Activated naive CD8-positive, alpha-beta T cell treated with anti-CD3 and anti-CD28 coated beads, Interleukin-2, amount 10 ng/mL, durations not matched to agents 7 days and 5 days (primary cell): ENCODE measurements around the gene SHROOM3. TPM values are rescaled to one million over a fixed set of nuclear protein-coding genes. Genes with fewer than 3 reads are reported as not detected.

Experiments
- ATAC-seq: fragments of 150-1000 bp; cut with Tn5 transposase; one replicate; pipeline ENCODE4 v1.10.0; 2021; ENCODE audit warnings: low read depth, moderate library complexity
- POLR2A ChIA-PET: fragments of 350-600 bp; sonication (Branson Sonifier 250); formaldehyde crosslinking; loops from one replicate; lab custom pipeline; 2021; ENCODE audit warnings: antibody characterized with exemption; lab: Charles Lee
- DNase-seq: peaks from one replicate; pipeline ENCODE4 v3.0.0; 2021
- H3K27ac Mint-ChIP-seq: one replicate; pipeline ENCODE4 v1.8.0; 2022; ENCODE audit warnings: mild to moderate bottlenecking, mixed read lengths
- H3K27me3 Mint-ChIP-seq: one replicate; pipeline ENCODE4 v1.8.0; 2022; ENCODE audit warnings: mild to moderate bottlenecking, moderate library complexity, mixed read lengths
- H3K36me3 Mint-ChIP-seq: one replicate; pipeline ENCODE4 v1.8.0; 2021; ENCODE audit warnings: mild to moderate bottlenecking, mixed read lengths
- H3K4me1 Mint-ChIP-seq: one replicate; pipeline ENCODE4 v1.8.0; 2021; ENCODE audit warnings: mixed read lengths
- H3K4me3 Mint-ChIP-seq: one replicate; pipeline ENCODE4 v1.8.0; 2022; ENCODE audit warnings: mild to moderate bottlenecking, moderate library complexity, mixed read lengths
- H3K9me3 Mint-ChIP-seq: one replicate; pipeline ENCODE4 v1.8.0; 2021; ENCODE audit warnings: mixed read lengths
- total RNA-seq, 2 experiments: library from RNA; stranded (reverse); gene quantifications; one replicate each; pipeline ENCODE4 v1.2.3, GENCODE V29; 2021

Gene SHROOM3
- total RNA-seq, 2 experiments from 2014 or later: not detected

- H3K27me3 Mint-ChIP-seq: peaks cover 12% of the 10 kb centered on the region
- DNase-seq (no peak), ATAC-seq (no peak)
- H3K4me1 Mint-ChIP-seq: peaks cover 12% of the 10 kb centered on the region
- no peaks in the 10 kb centered on the region for H3K9me3 Mint-ChIP-seq
- H3K4me3 Mint-ChIP-seq: no peak overlapping the region
- no peaks in the 10 kb centered on the region for H3K36me3 Mint-ChIP-seq
- POLR2A ChIA-PET: no interaction called here
- no peak overlapping the region for H3K27ac Mint-ChIP-seq
Measured at GRCh38 chr4:76699751-76700310, 264.8 kb downstream of the SHROOM3 start.

GRCh38 chr4:76702440-76703122 is 267.6 kb downstream of the SHROOM3 start:
- POLR2A ChIA-PET: no interaction called here
- no peak overlapping the region for H3K4me3 Mint-ChIP-seq
- H3K9me3 Mint-ChIP-seq: peaks cover 2% of the 10 kb centered on the region
- peaks cover 4% of the 10 kb centered on the region for H3K4me1 Mint-ChIP-seq
- no peaks in the 10 kb centered on the region for H3K36me3 Mint-ChIP-seq
- ATAC-seq: no peak
- no peak overlapping the region for H3K27ac Mint-ChIP-seq
- DNase-seq: no peak
- peaks cover 11% of the 10 kb centered on the region for H3K27me3 Mint-ChIP-seq

- H3K27ac Mint-ChIP-seq: no peak overlapping the region
- H3K4me3 Mint-ChIP-seq: no peak overlapping the region
- H3K36me3 Mint-ChIP-seq: no peaks in the 10 kb centered on the region
- POLR2A ChIA-PET: no interaction called here
- DNase-seq (no peak), ATAC-seq (no peak)
- no peaks in the 10 kb centered on the region for H3K4me1 Mint-ChIP-seq
- peaks cover 11% of the 10 kb centered on the region for H3K27me3 Mint-ChIP-seq
- H3K9me3 Mint-ChIP-seq: peaks cover 2% of the 10 kb centered on the region
Measured at GRCh38 chr4:76703123-76703490, 268.1 kb downstream of the SHROOM3 start.

GRCh38 chr4:76703676-76704075 is 268.6 kb downstream of the SHROOM3 start:
- Mint-ChIP-seq H3K4me3 (no peak overlapping the region), H3K36me3 (no peaks in the 10 kb centered on the region), H3K27me3 (peaks cover 15% of the 10 kb centered on the region), H3K4me1 (no peaks in the 10 kb centered on the region), H3K27ac (no peak overlapping the region), H3K9me3 (peaks cover 2% of the 10 kb centered on the region)
- POLR2A ChIA-PET: no interaction called here
- no peak for DNase-seq
- ATAC-seq: no peak

- no peaks in the 10 kb centered on the region for H3K36me3 Mint-ChIP-seq
- H3K27me3 Mint-ChIP-seq: peaks cover 20% of the 10 kb centered on the region
- POLR2A ChIA-PET: no interaction called here
- ATAC-seq (no peak), DNase-seq (no peak)
- H3K9me3 Mint-ChIP-seq: peaks cover 2% of the 10 kb centered on the region
- no peaks in the 10 kb centered on the region for H3K4me1 Mint-ChIP-seq
- no peak overlapping the region for H3K27ac Mint-ChIP-seq
- no peak overlapping the region for H3K4me3 Mint-ChIP-seq
Measured at GRCh38 chr4:76704133-76704881, 269.3 kb downstream of the SHROOM3 start.

GRCh38 chr4:76705472-76705871 is 270.4 kb downstream of the SHROOM3 start:
- POLR2A ChIA-PET: no interaction called here
- H3K4me1 Mint-ChIP-seq: no peaks in the 10 kb centered on the region
- no peak for DNase-seq
- H3K4me3 Mint-ChIP-seq: no peak overlapping the region
- ATAC-seq: no peak
- no peaks in the 10 kb centered on the region for H3K36me3 Mint-ChIP-seq
- H3K27me3 Mint-ChIP-seq: peaks cover 26% of the 10 kb centered on the region
- H3K27ac Mint-ChIP-seq: no peak overlapping the region
- H3K9me3 Mint-ChIP-seq: peaks cover 2% of the 10 kb centered on the region

- DNase-seq: no peak
- Mint-ChIP-seq H3K36me3 (no peaks in the 10 kb centered on the region), H3K27ac (no peak overlapping the region), H3K9me3 (peaks cover 2% of the 10 kb centered on the region), H3K27me3 (peaks cover 26% of the 10 kb centered on the region), H3K4me3 (no peak overlapping the region), H3K4me1 (no peaks in the 10 kb centered on the region)
- POLR2A ChIA-PET: no interaction called here
- no peak for ATAC-seq
Measured at GRCh38 chr4:76706581-76706980, 271.6 kb downstream of the SHROOM3 start.

GRCh38 chr4:76708971-76709771 is 274.1 kb downstream of the SHROOM3 start:
- H3K27ac Mint-ChIP-seq: no peak overlapping the region
- POLR2A ChIA-PET: no interaction called here

GRCh38 chr4:76709772-76710090 is 274.7 kb downstream of the SHROOM3 start:
- Mint-ChIP-seq H3K27me3 (peaks cover 26% of the 10 kb centered on the region), H3K4me3 (no peak overlapping the region), H3K36me3 (no peaks in the 10 kb centered on the region), H3K9me3 (peaks cover 2% of the 10 kb centered on the region), H3K27ac (no peak overlapping the region), H3K4me1 (no peaks in the 10 kb centered on the region)
- ATAC-seq (no peak), DNase-seq (no peak)
- POLR2A ChIA-PET: no interaction called here

More at GRCh38 chr4:76708971-76709771, 274.1 kb downstream of the SHROOM3 start:
- no peak for DNase-seq
- peaks cover 26% of the 10 kb centered on the region for H3K27me3 Mint-ChIP-seq
- H3K4me1 Mint-ChIP-seq: no peaks in the 10 kb centered on the region
- no peaks in the 10 kb centered on the region for H3K36me3 Mint-ChIP-seq
- no peak for ATAC-seq
- no peak overlapping the region for H3K4me3 Mint-ChIP-seq
- H3K9me3 Mint-ChIP-seq: peaks cover 2% of the 10 kb centered on the region

GRCh38 chr4:76712564-76712963 is 277.5 kb downstream of the SHROOM3 start:
- peaks cover 4% of the 10 kb centered on the region for H3K4me1 Mint-ChIP-seq
- ATAC-seq: no peak
- DNase-seq: no peak
- peaks cover 30% of the 10 kb centered on the region for H3K27me3 Mint-ChIP-seq
- H3K9me3 Mint-ChIP-seq: no peaks in the 10 kb centered on the region
- H3K27ac Mint-ChIP-seq: no peak overlapping the region
- no peaks in the 10 kb centered on the region for H3K36me3 Mint-ChIP-seq
- POLR2A ChIA-PET: no interaction called here
- H3K4me3 Mint-ChIP-seq: no peak overlapping the region

- no peak for DNase-seq
- Mint-ChIP-seq H3K4me3 (no peak overlapping the region), H3K27ac (no peak overlapping the region), H3K27me3 (peaks cover 26% of the 10 kb centered on the region), H3K4me1 (peaks cover 4% of the 10 kb centered on the region), H3K36me3 (no peaks in the 10 kb centered on the region), H3K9me3 (no peaks in the 10 kb centered on the region)
- no peak for ATAC-seq
- POLR2A ChIA-PET: no interaction called here
Measured at GRCh38 chr4:76714226-76714625, 279.2 kb downstream of the SHROOM3 start.

GRCh38 chr4:76716020-76716419 is 281.0 kb downstream of the SHROOM3 start:
- peaks cover 20% of the 10 kb centered on the region for H3K27me3 Mint-ChIP-seq

GRCh38 chr4:76716658-76717057 is 281.6 kb downstream of the SHROOM3 start:
- H3K36me3 Mint-ChIP-seq: no peaks in the 10 kb centered on the region
- peaks cover 20% of the 10 kb centered on the region for H3K27me3 Mint-ChIP-seq
- POLR2A ChIA-PET: no interaction called here

More at GRCh38 chr4:76716020-76716419, 281.0 kb downstream of the SHROOM3 start:
- Mint-ChIP-seq H3K27ac (no peak overlapping the region), H3K4me1 (peaks cover 4% of the 10 kb centered on the region), H3K4me3 (no peak overlapping the region), H3K9me3 (no peaks in the 10 kb centered on the region), H3K36me3 (no peaks in the 10 kb centered on the region)
- POLR2A ChIA-PET: no interaction called here
- no peak for ATAC-seq
- no peak for DNase-seq

More at GRCh38 chr4:76716658-76717057, 281.6 kb downstream of the SHROOM3 start:
- no peak for DNase-seq
- ATAC-seq: no peak
- no peak overlapping the region for H3K4me3 Mint-ChIP-seq
- H3K27ac Mint-ChIP-seq: no peak overlapping the region
- H3K4me1 Mint-ChIP-seq: peaks cover 4% of the 10 kb centered on the region
- no peaks in the 10 kb centered on the region for H3K9me3 Mint-ChIP-seq
